NK-92 (cell line): Measurements from ENCODE around the gene GRID1.

Experiments
- DNase-seq: peaks from one replicate; lab custom pipeline; 2025; ENCODE audit not compliant: unreplicated experiment; lab: John Stamatoyannopoulos, UW

GRID1 gene

DNA sequence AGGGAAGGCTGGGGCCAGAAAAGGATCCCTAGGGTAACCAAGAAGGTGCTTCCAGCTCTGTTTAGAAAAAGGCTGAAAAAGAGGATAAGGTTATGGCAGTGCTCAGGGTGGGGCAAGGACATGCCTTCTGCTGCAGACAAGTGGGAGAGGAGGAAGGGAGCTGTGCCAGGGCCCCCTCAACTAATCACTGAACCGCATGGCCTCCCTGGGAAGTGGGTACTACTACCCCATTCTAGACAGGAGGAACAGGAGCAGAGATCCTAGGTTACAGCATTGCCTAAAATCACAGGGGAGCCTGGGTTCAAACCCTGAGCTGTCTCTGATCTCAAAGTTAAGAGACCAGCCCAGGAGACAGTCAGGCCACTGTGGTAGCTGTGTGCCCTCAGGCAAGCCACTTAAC lies 149.7 kb downstream of the GRID1 start:
- no peak for DNase-seq

DNA sequence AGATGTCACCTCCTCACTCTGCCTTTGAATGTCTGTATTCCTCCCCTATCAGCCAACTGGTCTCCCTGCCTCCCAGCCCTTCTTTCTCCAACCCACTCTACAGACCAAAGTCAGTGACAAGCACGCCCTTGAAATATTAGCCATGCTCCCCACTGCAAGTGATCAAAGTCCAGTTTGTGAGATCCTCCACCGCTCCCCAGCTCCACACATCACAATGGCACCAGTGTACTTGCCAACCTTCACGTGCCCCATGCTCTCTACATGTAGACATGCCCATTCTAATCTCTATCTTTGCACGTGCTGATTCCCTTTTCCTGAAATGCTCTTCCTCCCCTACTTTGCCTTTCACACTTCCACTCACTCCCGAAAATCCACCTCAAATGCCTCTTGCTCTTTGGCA lies 150.9 kb downstream of the GRID1 start:
- no peak for DNase-seq

GRCh38 chr10:86215046-86215445 lies 151.5 kb downstream of the GRID1 start:
- DNase-seq: no peak

GRCh38 chr10:86213148-86213547 lies 153.4 kb downstream of the GRID1 start:
- DNase-seq: no peak

GRCh38 chr10:86212391-86212700 lies 154.2 kb downstream of the GRID1 start:
- no peak for DNase-seq

- DNase-seq: no peak
Observed at GRCh38 chr10:86211691-86212390, 154.8 kb downstream of the GRID1 start.

GRCh38 chr10:86210416-86210815 lies 156.2 kb downstream of the GRID1 start:
- no peak for DNase-seq

DNA sequence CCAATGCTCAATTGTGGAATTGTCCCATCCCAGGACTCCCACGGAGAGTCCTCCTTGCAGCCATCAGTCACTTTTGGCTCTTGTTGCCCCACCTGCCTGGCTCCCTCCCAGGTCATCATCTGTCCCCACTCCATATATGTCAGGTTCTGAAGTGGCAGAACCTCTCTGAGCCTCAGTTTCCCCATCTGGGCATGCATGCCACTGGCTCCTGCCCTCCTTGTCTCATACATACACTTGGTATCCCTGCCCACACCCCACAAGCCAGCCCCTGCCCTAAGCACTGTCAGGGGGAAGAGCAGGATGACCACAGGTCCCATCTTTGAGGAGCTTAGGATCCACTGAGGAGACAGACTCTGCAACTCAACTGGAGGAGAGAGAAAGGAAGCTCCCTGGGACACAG lies 156.9 kb downstream of the GRID1 start:
- DNase-seq: no peak

- no peak for DNase-seq
Observed at GRCh38 chr10:86207226-86207625, 159.4 kb downstream of the GRID1 start.

DNA sequence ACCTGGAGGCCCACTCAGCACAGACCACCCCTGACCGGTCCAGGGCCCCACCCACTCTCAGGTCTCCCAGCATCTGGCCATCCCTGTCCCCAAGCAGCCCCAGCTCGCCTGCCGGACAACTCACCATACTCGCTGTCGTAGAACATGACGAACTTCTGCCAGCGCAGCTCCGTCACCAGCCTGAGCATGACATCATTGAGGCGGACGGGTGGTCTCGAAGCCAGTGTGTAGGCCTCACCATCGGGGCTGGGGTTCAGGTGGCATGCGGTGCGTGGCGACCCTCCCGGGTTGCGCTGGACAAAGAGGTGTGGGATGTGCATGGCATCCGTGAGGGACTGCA lies 160.4 kb downstream of the GRID1 start:
- no peak for DNase-seq

- DNase-seq: no peak
Observed at GRCh38 chr10:86205306-86206239, 161.0 kb downstream of the GRID1 start.

DNA sequence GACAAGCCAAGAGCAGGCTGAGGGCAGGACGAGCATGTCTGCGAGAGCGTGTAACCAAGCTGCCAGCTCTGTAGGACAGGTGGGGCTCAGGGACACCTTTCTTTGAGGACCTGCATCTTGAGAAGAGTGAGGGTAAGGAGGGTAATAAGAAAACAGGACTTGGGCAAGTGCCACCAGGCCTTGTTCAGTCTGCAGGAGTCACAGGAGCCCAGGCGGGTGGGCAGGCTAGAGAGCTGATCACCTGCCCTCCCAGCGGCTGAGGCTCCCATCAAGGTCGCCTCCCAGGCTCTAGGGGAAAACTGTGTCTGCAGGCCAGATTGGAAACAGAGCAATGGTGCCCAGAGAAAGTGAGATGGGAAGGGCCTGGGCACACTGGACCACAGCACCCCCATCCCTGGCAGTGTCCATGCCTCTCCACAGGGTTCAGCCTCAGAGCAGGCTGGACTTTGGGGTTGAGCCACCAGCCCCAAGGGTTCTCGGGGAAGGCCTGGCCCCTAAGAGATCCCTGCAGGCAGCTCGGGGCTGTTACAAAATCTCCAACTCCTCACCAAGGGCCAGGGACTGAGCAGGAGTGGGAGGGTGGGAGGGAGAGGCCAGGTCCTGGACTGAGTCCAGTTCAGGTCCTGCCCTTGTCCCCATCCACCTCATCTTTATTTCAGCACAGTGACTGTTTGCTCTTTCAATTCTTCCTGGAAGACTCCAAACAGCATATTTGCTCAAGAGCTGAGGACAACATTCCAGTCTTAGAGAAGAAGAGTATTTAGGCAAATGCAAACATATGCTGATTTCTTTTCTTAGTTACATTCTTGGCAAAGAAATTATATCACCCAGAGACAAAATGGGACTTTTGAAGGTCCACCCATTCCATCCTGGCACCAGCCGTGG lies 161.9 kb downstream of the GRID1 start:
- no peak for DNase-seq

DNA sequence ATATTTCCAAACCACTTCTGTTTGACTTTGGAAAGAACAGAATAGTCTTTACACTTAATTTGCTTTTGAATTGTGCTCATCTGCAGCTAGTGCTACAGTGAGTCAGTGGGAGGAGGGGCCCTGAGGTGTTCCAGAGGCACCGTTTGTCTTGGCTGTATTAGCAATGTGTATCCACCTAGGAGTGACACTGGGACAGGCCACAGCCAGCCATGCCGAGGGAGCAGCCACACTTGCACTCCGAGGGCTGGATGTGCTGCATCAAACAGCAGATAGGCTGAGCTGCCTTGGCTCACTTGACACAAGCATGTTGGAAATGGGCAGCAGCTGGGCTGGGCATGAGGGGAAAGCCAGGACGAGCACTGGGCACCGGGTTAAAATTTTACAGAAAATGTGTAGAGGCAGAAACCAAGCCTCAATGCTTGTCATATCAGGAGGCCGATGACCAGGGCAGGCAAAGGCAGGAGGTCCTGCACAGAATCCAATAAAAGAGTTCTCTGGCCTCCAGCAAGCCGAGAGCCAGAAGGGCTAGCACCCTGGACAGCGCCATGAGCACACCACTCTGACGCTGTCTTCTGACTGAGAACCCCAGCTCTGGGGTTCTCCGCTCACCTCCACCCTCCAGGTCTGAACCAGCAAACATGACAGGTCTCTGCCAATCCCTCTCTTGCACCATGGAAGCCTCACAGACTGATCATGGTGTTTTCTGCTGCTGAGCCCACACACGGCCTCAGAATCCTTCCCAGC lies 163.3 kb downstream of the GRID1 start:
- DNase-seq: no peak

DNA sequence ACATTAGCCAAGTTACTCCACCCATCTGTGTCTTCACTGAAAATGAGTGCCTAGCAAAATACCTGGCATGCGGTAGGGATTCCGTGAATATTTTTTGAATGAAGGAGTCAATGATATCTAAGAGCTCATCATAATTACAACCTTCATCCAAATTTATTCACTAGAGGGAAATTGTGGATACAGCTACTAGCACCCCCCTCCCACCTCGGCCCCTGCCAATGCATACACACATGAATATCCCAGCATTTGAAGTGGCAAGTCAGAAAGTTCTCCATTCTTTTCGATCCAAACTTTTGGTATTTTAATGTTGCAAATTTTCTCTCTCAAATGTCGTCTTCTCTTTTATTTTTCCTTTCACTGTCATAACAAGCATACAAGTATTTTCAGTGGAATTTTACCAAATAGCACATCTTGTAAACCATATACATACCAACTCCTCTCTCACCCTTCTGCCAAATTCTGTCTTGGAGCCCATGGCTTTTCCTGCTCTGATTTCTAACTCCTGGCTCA lies 164.3 kb downstream of the GRID1 start:
- no peak for DNase-seq

DNA sequence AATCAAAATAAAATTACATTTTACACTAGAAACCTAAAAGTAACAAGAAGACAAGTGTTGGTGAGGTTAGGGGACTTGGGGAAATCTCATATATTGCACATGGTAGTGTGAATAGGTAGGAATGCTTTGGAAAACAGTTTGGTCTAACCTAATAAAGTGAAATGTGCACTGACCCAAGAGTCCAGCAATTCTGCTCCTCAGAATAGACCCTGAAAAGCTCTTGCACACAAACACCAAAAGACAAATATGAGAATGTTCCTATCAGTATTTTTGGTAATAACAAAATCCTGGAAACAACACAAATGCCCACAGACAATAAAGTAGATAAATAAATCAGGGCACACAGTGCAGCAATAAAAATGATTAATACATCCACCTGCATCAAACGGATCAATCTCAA lies 165.7 kb downstream of the GRID1 start:
- DNase-seq: no peak

DNA sequence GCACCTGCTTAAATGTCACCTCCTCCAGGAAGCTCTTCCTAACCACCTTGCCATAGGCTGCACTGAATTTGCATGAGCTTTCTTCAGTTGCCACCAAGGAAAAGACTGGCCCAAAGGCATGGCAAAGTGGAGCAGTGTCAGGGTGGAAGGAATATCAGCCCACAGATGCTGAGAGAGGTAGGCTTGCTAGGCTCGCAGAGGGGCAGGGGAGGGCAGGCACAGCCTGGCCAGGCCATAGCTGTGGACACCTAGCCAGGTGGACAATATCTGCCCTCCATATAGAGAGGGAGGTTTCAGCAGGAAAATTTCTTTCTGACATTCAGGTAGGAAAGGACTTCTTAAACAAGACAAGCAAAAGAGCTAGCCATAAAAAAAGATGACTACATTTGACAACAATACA lies 166.3 kb downstream of the GRID1 start:
- DNase-seq: no peak

- no peak for DNase-seq
Observed at GRCh38 chr10:86199041-86199440, 167.6 kb downstream of the GRID1 start.

DNA sequence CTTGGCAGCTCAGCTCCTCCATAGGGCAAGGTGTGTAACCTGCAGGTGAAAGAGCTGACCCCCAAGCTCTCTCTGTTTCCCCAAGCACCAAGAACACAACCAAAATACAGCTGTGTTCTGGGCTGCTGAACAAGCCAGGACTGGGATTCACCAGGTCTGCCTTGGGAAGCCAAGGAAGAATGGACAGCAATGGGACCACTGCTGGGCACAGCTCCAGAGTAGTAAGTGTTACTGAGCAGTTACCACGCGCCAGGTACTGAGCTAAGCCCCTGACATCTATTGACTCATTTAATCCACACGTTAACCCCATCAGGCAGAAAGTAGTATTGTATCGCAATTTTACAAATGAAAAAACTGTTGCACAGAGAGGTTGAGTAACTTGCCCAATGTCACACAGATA lies 168.3 kb downstream of the GRID1 start:
- no peak for DNase-seq

DNA sequence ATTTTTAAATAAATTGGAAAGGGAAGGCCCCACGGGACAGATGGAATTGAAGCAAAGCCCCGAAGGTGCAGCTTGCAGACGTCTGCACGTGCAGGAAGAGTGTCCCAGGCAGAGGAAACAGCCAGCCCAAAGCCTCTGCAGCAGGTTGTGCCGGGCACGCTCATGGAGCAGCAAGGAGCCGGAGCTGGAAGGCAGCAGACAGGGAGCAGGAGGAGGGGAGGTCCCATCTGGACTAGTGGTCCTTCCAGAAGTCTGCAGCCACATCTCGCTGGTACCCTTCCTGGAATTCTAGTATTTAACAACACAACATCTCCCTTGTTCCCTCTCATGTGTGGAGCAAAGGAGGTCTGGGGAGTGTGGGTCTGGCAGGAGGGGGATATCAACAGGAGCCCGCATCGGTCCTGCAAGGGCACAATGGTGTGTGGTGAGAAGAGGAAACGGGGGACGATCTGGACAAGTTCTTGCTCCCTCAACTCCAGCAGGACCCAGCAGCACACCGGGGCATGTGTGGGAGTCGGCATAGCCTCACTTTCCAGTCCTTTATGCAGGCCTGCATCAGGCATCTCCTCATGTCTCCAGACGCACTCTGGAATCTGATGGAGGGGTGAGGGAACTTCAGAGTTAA lies 169.3 kb downstream of the GRID1 start:
- DNase-seq: no peak

DNA sequence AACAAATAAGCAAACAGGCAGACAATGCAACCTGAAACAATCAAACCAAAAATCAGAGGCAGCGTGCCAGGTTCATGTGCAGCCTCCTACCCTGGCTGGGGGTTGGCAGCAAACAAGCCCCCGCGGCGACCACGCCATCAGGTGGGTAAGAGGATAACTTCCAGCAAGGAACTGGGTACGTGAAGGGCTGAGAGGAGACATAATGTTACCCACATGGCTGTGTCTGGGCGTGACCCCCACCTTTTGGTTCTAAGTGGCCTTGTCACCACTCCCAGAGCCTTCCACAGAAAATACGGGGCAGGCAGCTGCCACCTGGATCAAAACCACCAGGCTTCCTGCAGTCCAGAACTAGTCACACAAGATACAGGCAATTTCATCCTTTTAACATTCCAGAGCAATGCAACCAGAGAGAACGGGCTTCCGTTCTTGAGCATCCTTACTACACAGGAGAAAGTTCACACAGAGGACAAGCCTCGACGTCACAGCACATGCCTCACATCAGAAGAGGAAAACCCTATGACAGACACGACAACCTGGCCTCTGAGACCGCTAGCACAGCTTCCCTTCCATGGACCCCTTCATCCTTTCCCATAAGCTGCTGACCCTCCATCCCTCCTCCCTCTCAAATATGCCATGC lies 171.0 kb downstream of the GRID1 start:
- no peak for DNase-seq
